Heart left ventricle (tissue), 13 donors: ENCODE measurements around the gene AKAP7.

Source experiments
- POLR2A ChIP-seq, 2 donors: fragments of 450-650 bp; IDR thresholded peaks; one replicate each; pipeline ENCODE4 v1.6.1; 2017; ENCODE audit warnings: antibody characterized with exemption in 2 of 2, mild to moderate bottlenecking in 2 of 2, moderate library complexity in 2 of 2
- TF ChIP-seq, protein P1 (sequence below), 12 donors: fragments of 200-600 bp; sonication (generic) in 4 of 12; IDR thresholded peaks; one replicate each; pipeline versions ENCODE4 v1.5.0 to v1.8.0; 2018 to 2022; ENCODE audit warnings: antibody characterized with exemption in 12 of 12, mild to moderate bottlenecking in 5 of 12
- donor health status: ischemic (EF 13 %, LVEDD 7.1; RV severe dilation, severe dysfunction).
- donor health status: DM: no; HTN: yes; CAD: no.
- donor health status: DM: no; HTN: no; CAD: no.
- donor health status: ischemic (EF 25% LVEDD 6.9; RV normal size, moderate dysfunction).
- donor health status: ischemic (EF 25% LVEDD 5.7; RV mildly dilated, moderate dysfunction).
- donor health status: ischemic (EF 35%, LVEDD 5.7; RV mildly dilated, moderate dysfunction).
- donor health status: nonischemic (EF 11% LVEDD 7.7; RV severe dilation, severe dysfunction).
- donor health status: DM: yes; HTN: yes; CAD: no.
- donor health status: PGD.
- donor health status: ischemic (EF 29% LVEDD 5.4; RV normal size, mild dysfunction).
- donor health status: nonischemic (EF 23%, LVEDD 6.1; RV moderate dilation, normal function).

DNA sequence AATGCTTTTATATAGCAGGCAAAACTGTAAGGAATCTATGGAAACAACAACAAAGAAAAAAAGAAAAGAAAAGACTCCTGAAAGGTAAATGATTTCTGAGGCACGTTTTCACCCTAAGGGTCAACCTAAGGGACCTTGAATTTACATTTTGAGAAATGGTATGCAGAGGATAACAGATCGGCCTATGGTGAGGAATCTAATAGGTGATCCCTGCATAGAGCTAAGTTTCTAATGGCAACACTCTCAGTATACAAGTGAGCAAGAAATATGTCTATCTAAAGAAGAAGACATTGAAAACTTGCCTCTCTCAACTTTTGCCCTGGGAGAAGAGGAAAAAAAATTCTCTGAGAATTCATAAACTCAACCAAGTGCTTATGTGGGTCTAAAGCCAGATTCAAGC lies 18.9 kb upstream of the AKAP7 start:
- TF ChIP-seq, protein P1, sequence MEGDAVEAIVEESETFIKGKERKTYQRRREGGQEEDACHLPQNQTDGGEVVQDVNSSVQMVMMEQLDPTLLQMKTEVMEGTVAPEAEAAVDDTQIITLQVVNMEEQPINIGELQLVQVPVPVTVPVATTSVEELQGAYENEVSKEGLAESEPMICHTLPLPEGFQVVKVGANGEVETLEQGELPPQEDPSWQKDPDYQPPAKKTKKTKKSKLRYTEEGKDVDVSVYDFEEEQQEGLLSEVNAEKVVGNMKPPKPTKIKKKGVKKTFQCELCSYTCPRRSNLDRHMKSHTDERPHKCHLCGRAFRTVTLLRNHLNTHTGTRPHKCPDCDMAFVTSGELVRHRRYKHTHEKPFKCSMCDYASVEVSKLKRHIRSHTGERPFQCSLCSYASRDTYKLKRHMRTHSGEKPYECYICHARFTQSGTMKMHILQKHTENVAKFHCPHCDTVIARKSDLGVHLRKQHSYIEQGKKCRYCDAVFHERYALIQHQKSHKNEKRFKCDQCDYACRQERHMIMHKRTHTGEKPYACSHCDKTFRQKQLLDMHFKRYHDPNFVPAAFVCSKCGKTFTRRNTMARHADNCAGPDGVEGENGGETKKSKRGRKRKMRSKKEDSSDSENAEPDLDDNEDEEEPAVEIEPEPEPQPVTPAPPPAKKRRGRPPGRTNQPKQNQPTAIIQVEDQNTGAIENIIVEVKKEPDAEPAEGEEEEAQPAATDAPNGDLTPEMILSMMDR (IDR thresholded peaks at IDR 0.05) = no peak
- TF ChIP-seq POLR2A (IDR thresholded peaks at IDR 0.05) = no peak
